ENCODE measurements around the gene MARK2. TPM values are rescaled to one million over a fixed set of nuclear protein-coding genes. Genes with fewer than 3 reads are reported as not detected.
"Not testable (repeated sequence)": the region's sequence is repeated elsewhere in the genome, so short reads cannot be mapped to it uniquely, and the experiment has no call there.

The MARK2 gene
- total RNA-seq, 2 donors from 2014 or later, result 32.2 to 33.9 TPM

GRCh38 chr11:63862923-63863322 is 24.0 kb downstream of the MARK2 start:
- ATAC-seq, result peak; percentile 79
- TF ChIP-seq POLR2A (IDR thresholded peaks at IDR 0.05), result no peak
- no peak for TF ChIP-seq CTCF (IDR thresholded peaks at IDR 0.05)
- peak; percentile 55 to 78 (median 78) for DNase-seq
- H3K4me1 ChIP-seq, result peaks cover 56% of the 10 kb centered on the region
- H3K9me3 ChIP-seq, result no peaks in the 10 kb centered on the region
- intact Hi-C loops (cut with DNase I), result no loop called here
- 6 to 7% methylated on average over 4 of the region's 4 CpGs for WGBS, 2 donors
- H3K4me3 ChIP-seq, result no peak overlapping the region
- H3K27ac ChIP-seq, result peak overlapping the region in 3 of 4 donors; percentile 22 to 59 (median 47)
- H3K27me3 ChIP-seq, result no peaks in the 10 kb centered on the region
- H3K36me3 ChIP-seq (replicated peaks in 1 of 2; ENCODE audit: insufficient read depth in 1 of 2, low read depth in 2 of 2), result no peaks in the 10 kb centered on the region

GRCh38 chr11:63863620-63864019 is 24.7 kb downstream of the MARK2 start:
- H3K4me3 ChIP-seq; ATAC-seq; H3K36me3 ChIP-seq (replicated peaks in 1 of 2; ENCODE audit: insufficient read depth in 1 of 2, low read depth in 2 of 2); intact Hi-C loops (cut with DNase I); H3K27me3 ChIP-seq; DNase-seq; H3K9me3 ChIP-seq: not testable (repeated sequence)
- peaks cover 54% of the 10 kb centered on the region for H3K4me1 ChIP-seq
- 90 to 94% methylated on average over 6 of the region's 6 CpGs for WGBS, 2 donors
- peak overlapping the region in 2 of 4 donors; percentile 22 to 33 for H3K27ac ChIP-seq

- H3K27me3 ChIP-seq, result no peaks in the 10 kb centered on the region
- TF ChIP-seq CTCF (IDR thresholded peaks at IDR 0.05) (no peak), POLR2A (IDR thresholded peaks at IDR 0.05) (no peak)
- DNase-seq (peak; percentile 76 to 88 (median 85)), ATAC-seq (peak; percentile 45)
- H3K9me3 ChIP-seq, result no peaks in the 10 kb centered on the region
- peak overlapping the region in 3 of 4 donors; percentile 3 to 34 (median 19) for H3K27ac ChIP-seq
- no peaks in the 10 kb centered on the region for H3K36me3 ChIP-seq (replicated peaks in 1 of 2; ENCODE audit: insufficient read depth in 1 of 2, low read depth in 2 of 2)
- H3K4me3 ChIP-seq, result no peak overlapping the region
- 15 to 17% methylated on average over 4 of the region's 4 CpGs for WGBS, 2 donors
- peaks cover 71% of the 10 kb centered on the region for H3K4me1 ChIP-seq
- intact Hi-C loops (cut with DNase I), result no loop called here
Observed at GRCh38 chr11:63866211-63866610, 27.3 kb downstream of the MARK2 start.

- intact Hi-C loops (cut with DNase I), result no loop called here
- Histone ChIP-seq H3K27me3 (no peaks in the 10 kb centered on the region), H3K4me1 (peaks cover 78% of the 10 kb centered on the region), H3K27ac (no peak overlapping the region), H3K9me3 (no peaks in the 10 kb centered on the region), H3K4me3 (no peak overlapping the region), H3K36me3 (replicated peaks in 1 of 2; ENCODE audit: insufficient read depth in 1 of 2, low read depth in 2 of 2) (no peaks in the 10 kb centered on the region)
- DNase-seq (no peak), ATAC-seq (no peak)
- TF ChIP-seq POLR2A (IDR thresholded peaks at IDR 0.05) (no peak), CTCF (IDR thresholded peaks at IDR 0.05) (no peak)
- WGBS, 2 donors, result 89 to 97% methylated on average over 4 of the region's 4 CpGs
Observed at GRCh38 chr11:63867511-63867910, 28.6 kb downstream of the MARK2 start.

GRCh38 chr11:63868399-63869064 is 29.6 kb downstream of the MARK2 start:
- DNase-seq, result no peak
- no peak for TF ChIP-seq CTCF (IDR thresholded peaks at IDR 0.05)
- Histone ChIP-seq H3K4me3 (no peak overlapping the region), H3K27me3 (no peaks in the 10 kb centered on the region), H3K9me3 (no peaks in the 10 kb centered on the region), H3K36me3 (replicated peaks in 1 of 2; ENCODE audit: insufficient read depth in 1 of 2, low read depth in 2 of 2) (no peaks in the 10 kb centered on the region), H3K4me1 (peaks cover 78% of the 10 kb centered on the region), H3K27ac (peak overlapping the region in 3 of 4 donors; percentile 58 to 76 (median 75))
- no peak for ATAC-seq
- intact Hi-C loops (cut with DNase I), result no loop called here
- 43 to 49% methylated on average over 9 of the region's 9 CpGs for whole genome bisulfite sequencing, 2 donors

Measured in body of pancreas (tissue), 4 donors.